Body of pancreas (tissue), 4 donors: Measurements from ENCODE around the gene HOXA6.
A peak's percentile ranks its signal among the peaks of the same experiment; 100 is the strongest.

ENCODE experiments used
- CTCF ChIP-seq, 7 experiments: fragments of 450-650 bp in 4 of 7; fragments of 200-600 bp in 3 of 7; sonication (generic) in 3 of 7; IDR thresholded peaks; one replicate each; pipeline ENCODE4 v1.5.1; 2016 to 2019; ENCODE audit warnings: antibody characterized with exemption in 7 of 7
- POLR2A ChIP-seq, 3 donors: fragments of 450-650 bp; IDR thresholded peaks; one replicate each; pipeline ENCODE4 v1.6.1; 2016; ENCODE audit warnings: antibody characterized with exemption in 3 of 3, mild to moderate bottlenecking in 2 of 3

DNA sequence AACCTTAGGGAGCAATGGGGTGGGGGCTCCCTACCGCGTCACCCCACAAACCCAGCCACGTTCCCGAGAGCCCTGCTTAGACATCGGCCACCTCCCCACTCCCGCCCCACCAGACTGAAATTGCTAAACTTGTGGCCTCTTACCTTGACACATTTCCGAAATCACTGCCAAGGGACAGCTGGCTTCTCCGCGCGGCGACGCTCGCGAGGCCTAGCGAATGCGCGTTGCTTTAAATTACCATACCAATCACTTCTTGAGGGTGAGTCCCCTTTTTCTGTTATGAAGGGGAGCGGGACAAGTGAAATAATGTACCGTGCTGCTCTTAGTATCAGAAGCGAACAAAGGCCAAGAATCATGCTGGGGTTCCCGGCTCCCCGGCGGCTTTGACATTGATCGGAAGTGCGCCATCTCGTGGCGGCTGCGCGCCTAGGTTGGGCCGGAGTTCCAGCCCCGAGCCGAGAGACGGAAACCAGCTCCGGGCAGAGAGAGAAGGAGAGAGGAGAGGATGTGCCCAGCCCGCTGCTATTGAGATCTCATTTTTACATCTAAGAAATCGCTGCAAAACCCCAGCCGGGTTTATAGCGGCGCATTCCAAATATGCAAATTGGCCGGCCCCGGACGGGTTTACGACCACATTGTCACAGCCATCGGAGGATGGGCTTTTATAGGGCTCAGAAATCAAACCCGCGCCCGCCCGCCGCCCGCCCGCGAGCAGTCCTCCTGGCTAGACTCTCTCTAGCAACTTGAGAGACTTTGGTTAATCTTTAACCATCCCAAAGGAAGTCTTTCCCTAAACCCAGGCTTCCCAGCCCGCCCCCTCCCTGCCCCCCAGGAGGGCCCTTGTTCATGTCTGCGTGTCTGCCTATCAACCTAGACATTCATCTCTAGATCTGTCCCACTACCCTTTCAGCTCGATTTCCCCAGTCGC, 32.2 kb upstream of the HOXA6 start:
- no peak for TF ChIP-seq POLR2A (IDR thresholded peaks at IDR 0.05)
- peak; percentile 40 to 79 (median 55) for TF ChIP-seq CTCF (IDR thresholded peaks at IDR 0.05)
